HG03354 (cell line): ENCODE measurements around the gene PSMA6.
"Not testable (repeated sequence)": the region's sequence is repeated elsewhere in the genome, so short reads cannot be mapped to it uniquely, and the experiment has no call there.

Experiments used
- ATAC-seq: cut with Tn5 transposase; IDR thresholded peaks from one replicate; pipeline ENCODE4 v1.9.1; 2021; ENCODE audit warnings: mild to moderate bottlenecking; ENCODE audit not compliant: unreplicated experiment, poor library complexity, severe bottlenecking

PSMA6 gene

GRCh38 chr14:35306114-35306513, 13.9 kb downstream of the PSMA6 start:
- no peak for ATAC-seq

- no peak for ATAC-seq
Observed at GRCh38 chr14:35317820-35318219, 25.6 kb downstream of the PSMA6 start.

DNA sequence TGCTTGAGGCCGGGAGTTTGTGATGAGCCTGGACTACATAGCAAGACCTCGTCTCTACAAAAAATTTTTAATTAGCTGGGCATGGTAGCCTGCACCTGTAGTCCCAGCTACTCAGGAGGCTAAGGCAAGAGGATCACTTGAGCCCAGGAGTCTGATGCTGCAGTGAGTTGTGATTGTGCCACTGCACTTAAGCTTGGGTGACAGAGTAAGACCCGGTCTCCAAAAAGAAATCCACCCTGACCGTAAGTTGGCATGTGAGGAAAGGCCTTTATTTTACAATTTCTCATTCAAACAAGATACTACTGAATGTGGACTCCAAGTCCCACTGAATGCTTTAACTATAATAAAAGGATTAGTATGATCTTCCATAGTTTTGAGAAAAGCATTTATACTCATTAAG, 27.3 kb downstream of the PSMA6 start:
- ATAC-seq, result no peak

GRCh38 chr14:35320472-35320871, 28.3 kb downstream of the PSMA6 start:
- ATAC-seq, result no peak

DNA sequence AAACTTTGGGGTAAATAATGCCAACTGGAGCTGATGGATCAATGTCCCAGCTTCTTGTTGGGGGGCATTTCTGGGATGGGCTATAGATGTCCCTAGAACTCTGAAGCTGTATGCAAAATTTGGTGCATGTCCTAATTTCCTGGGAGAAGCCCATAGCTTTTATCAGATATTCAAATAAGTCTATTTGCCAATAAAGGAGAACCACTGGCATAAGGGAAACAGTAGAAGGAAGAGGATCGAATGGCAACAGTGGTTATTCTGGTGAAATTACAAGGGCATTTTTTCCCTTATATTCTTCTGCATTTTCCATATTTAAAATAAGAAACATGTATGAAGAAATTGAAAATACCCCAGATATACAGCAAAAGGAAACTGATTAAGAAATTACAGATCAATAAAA, 34.2 kb downstream of the PSMA6 start:
- no peak for ATAC-seq

DNA sequence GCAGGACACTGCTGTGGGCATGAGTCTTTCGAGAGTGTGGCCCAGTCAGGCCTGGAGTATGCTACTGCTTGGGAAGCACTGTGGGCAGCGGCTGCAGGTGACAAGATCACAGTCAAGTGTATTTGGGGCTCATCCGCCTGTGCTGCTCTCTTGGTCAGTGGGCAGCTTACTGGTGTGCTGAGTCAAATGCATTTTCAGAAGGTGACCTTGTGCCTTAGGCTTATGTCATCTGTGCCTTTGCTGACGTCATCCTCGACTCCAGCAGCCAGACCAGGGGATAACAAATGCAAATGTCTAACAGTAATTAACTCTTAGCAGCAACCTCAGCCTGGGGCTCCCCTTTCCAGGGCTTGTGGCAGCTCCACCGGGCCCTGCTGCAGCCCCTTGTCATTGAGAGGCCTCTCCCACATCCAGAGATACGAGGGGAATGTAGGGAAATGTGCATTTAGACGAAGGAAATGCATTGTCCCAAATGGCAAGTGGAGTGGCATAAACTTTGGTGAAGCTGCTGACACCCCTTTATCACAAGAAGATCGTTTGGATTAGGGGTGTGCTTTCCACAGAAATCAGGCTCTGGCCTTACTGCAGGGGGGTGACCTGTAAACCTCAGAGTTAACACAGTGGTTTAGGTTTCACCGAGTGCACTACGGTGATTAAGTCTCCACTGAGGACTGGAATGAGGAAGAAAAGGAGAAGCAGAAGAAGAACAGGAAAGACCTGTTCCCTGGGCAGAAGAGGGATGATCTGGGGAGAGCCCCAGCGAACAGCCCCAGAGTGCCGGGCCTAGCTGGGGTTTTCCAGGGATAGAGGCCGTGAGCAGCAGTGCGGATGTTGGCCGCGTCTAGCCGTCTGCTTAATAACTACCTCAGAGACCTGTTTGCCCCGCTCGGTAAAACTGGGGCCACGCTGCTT, 39.7 kb downstream of the PSMA6 start:
- peak; percentile 58 for ATAC-seq

GRCh38 chr14:35332517-35333263, 40.5 kb downstream of the PSMA6 start:
- ATAC-seq, result peak; percentile 35

DNA sequence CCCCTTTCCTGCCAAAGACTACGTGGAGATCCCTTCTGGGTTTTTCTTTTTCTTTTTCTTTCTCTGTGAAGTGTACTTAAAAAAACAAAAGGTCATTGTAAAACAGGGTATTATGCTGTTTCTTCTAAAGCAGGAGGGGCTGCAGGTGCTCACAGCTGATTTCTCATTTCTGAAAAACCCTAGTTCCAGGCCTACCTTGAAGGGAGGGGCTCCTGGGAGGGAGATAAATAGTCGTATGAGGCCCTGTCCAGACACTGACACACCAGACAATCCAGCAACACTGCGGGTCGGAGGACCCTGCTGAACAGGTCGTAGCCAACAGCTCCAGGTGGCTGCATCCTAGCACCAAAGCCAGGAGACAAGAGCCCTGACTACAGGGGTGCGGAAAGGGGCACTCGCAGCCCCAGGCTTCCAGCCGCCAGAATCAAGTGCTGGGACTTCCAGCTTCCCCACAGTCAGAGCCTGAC, 41.1 kb downstream of the PSMA6 start:
- ATAC-seq, result peak; percentile 8

DNA sequence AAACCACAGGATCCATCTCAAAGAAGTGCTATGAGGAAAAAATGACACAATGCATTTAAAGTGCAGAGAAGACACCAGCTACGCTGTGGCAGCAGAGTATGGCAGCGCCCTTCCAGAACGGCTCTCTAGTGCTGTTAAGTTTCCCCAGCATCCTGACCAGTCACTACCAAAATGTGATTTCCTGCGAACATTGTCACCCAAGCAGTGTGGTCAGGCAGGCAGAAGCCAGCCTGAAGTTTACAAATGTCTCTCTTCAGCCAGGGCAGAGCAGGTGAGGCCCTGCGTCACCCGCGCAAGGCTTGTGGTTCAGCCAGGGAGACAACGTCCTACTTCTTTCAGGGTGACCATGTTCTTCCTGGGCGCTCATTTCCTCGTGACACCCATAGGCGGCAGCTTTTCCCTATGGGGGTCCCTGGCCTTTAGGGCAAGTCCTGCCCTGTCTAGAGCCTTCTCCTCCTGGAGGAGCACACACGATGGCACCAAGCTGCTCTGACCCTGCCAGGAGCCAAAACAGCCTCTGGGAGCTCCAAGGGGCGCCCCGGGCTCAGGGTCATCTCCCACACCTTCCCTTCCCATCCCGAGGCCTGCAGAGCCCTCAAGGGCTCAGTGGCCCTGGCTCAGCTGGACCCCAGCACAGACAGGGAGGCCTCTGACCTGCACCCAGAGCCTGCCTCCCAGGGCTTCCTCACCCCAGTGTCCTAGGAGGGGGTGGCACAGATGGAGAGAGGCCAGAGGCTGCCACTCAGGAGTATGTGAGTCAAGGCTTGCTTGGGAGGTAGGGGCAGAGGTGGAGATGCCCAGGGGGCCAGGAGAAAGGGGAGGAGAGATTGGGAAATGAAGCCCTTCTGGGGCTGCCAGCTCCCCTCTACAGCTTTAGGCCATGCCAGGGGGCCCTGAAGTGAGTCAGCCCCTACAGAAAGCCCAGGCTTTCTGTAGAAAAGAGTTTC, 41.9 kb downstream of the PSMA6 start:
- ATAC-seq, result no peak

DNA sequence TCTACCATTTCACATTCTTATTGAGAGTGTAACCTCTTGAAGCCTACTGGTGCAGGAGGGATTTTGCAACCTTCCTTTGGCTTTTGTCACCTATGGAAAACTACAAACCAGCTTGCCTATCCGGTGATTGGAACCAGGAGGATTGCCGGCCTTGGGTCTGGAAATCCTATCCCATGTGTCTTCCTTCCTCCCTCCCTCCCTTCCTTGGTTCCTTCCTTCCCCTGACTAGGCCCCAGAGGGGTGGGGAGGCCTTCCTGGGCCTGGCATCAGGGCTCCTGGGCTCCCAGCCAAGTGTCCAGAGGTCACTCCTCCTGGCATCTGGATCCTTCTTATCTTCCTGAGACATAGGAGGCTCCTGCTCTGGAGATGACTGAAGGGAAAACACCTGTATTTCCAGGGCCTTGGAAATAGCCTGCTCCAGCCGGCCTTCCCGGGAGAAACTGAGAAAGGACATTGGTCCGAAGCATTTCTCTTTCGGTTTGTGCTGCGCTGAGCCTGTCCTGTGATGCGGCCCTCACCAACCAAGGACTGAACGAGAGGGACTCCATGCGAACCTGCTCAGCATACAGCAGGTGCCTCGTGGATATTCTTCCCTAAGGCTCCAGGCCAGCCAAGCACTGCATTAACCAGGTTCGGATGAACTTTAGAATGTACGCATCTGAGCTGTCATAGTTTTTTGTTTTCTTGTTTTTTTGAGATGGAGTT, 43.4 kb downstream of the PSMA6 start:
- ATAC-seq, result no peak

DNA sequence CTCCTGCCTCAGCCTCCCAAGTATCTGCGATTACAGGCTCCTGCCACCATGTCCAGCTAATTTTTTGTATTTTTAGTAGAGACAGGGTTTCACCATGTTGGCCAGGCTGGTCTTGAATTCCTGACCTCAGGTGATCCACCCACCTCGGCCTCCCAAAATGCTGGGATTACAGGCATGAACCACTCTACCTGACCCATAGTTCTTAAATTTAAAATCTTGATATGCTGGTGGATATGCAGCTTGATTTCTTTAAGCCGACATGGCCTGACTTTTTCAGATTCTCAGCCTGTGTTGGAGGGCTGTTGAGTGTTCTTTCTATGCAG, 44.0 kb downstream of the PSMA6 start:
- ATAC-seq, result not testable (repeated sequence)

- ATAC-seq, result no peak
Observed at GRCh38 chr14:35336494-35337268, 44.5 kb downstream of the PSMA6 start.

DNA sequence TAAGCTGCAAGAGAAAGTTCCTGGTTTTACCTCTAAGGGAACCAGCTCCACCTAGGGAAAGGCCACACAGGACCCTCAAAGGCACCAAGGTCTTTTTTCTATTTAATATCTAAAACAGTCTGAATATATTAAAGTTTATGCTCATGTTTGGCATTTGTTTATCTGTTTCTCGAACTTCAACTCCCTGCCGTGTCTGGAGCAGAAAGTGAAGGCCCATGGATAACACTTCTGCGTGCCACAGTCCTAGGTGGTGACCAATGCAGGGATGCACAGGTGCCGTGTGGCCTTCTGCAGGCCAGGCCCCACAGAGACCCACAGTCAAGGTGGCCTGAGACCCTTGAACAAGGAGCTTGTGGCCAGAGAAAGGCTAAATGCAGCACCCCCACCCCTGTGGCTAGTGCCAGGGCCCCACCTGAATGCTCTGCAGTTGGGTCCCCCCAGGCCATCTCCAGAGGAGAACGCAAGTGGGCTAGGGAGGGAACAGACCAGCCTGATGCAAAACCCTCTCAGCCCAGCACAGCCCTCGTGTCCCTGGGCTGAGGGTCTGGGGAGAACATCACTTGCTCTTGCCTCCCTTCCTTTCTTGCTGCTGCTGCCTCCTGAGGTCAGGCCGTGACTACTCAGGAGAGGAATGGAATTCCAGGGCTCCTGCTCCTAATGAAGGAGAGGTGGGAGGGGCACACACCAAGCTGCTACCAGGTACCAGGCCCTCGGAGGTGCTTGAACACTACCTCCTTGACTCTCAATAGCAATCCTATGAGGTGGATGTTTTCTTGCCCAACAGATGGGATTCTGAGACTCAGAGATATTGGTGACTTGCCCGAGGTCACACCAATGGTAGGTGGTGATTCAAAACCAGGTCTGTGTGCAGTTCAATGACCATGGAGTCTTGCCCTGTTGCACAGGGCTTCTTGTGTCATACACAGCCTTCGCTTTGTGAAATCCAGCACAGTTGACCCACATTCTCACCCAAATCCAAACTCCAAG, 45.4 kb downstream of the PSMA6 start:
- no peak for ATAC-seq

DNA sequence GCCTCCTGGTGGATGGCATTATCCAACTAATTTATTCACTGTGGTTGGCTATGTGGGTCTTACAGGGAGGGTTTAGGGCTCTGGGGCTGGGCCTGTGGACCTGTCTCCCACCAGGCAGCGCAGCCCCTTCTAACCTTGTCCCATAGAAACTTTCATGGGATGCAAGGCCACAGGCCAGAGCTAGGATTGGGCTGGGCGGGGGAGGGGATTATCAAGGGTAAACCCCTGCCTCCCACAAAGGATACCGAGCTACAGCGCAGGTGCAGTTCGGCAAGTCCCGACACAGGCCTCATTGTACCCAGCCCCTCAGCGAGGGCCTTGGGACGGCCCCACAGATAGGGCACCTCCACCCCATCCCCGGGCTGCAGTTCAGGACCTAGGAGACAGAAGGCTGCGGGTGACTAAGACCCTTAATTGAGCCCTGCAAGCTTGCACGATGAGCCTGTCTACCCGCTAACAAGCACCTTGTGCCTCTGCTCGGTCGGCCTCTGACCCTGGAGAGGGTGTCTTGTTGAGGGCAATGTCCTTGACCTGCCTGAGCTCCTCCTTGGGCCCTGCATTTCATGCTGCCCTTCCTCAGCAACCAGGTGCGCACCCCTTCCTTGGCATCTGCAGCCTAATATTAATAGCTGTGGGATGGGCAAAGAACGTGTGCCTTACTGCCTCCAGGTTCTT, 46.7 kb downstream of the PSMA6 start:
- no peak for ATAC-seq

DNA sequence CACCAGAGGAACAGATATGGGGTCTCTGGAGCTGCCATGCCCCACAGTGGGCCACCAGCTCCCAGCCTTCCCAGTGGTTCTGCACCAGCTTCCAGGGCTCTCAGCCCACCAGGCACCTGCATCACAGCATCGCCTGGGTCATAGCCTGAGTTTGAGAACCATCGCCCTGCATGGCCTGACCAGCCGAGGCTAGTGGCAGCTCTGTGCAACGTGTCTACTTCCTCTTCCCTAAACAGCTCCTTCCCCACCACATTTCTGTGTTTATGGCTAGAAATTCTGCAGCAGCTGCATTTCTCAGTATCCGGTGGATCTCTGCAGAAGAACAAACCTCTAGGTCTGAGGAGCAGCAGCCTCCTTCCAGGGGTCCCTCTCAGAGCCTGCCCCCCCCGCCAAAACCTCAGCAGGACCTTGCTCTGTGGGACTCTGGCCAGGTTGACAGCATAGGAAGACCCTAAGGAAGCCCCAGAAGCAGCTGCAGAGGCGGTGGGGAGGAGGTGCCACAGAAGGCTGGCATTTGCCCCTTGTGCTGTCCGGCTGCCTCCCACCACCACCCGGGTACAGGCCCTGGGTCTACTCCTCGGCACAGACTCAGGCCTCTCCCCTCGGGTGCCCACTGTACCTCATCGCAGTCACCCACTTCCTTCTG, 47.7 kb downstream of the PSMA6 start:
- ATAC-seq, result peak; percentile 71

GRCh38 chr14:35340616-35341453, 48.7 kb downstream of the PSMA6 start:
- no peak for ATAC-seq
